Mammary epithelial cell (primary cell): ENCODE measurements around the gene ADAM19.

Experiments used
- EZH2 ChIP-seq: IDR thresholded peaks from 2 replicates; pipeline ENCODE4 v1.6.1; 2012; ENCODE audit warnings: low read length, inconsistent platforms, borderline replicate concordance
- TF ChIP-seq, protein P1 (sequence below), 2 donors: IDR thresholded peaks in 1 of 2; conservative IDR thresholded peaks in 1 of 2; 2 replicates each; pipeline ENCODE4 v1.5.1; 2011 to 2012; ENCODE audit warnings: inconsistent platforms in 2 of 2, low read length in 2 of 2, mild to moderate bottlenecking in 2 of 2, control low read depth in 1 of 2, low read depth in 1 of 2; ENCODE audit not compliant: insufficient read depth in 1 of 2; ENCODE audit errors: extremely low read depth in 1 of 2

DNA sequence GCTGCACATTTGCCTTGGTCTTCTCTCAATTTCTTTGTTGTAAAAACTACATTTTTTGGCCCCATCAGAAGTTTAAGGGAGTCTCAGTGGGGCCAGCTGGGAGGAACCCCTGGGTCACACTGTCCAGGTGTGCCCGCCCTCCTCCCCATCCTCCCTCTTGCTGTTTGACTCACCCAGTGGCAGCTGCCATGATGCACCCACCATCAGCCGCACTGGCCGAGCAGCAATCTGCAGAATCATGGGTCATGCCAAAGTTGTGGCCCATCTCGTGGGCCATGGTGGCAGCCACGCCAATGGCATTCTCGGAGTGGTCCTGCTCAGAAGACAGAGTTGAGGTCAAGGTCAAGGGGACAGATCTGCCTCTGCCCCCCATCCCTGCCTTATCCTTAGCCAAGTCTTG is 70.1 kb downstream of the ADAM19 start:
- TF ChIP-seq, protein P1, sequence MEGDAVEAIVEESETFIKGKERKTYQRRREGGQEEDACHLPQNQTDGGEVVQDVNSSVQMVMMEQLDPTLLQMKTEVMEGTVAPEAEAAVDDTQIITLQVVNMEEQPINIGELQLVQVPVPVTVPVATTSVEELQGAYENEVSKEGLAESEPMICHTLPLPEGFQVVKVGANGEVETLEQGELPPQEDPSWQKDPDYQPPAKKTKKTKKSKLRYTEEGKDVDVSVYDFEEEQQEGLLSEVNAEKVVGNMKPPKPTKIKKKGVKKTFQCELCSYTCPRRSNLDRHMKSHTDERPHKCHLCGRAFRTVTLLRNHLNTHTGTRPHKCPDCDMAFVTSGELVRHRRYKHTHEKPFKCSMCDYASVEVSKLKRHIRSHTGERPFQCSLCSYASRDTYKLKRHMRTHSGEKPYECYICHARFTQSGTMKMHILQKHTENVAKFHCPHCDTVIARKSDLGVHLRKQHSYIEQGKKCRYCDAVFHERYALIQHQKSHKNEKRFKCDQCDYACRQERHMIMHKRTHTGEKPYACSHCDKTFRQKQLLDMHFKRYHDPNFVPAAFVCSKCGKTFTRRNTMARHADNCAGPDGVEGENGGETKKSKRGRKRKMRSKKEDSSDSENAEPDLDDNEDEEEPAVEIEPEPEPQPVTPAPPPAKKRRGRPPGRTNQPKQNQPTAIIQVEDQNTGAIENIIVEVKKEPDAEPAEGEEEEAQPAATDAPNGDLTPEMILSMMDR (conservative IDR thresholded peaks at IDR 0.05 in 1 of 2, IDR thresholded peaks at IDR 0.05 in 1 of 2; ENCODE audit: extremely low read depth in 1 of 2, insufficient read depth in 1 of 2, low read depth in 1 of 2, low read length in 2 of 2) = no peak
- no peak for TF ChIP-seq EZH2
